G401 (cell line): ENCODE results near the gene ENAH. TPM values are rescaled to one million over a fixed set of nuclear protein-coding genes. Genes with fewer than 3 reads are reported as not detected.
A peak's percentile ranks its signal among the peaks of the same experiment; 100 is the strongest.
"Not testable (repeated sequence)": the region's sequence is repeated elsewhere in the genome, so short reads cannot be mapped to it uniquely, and the experiment has no call there.

Experiments used
- DNase-seq: peaks from one replicate; pipeline ENCODE4 v3.0.0-alpha.2; 2015; ENCODE audit warnings: low spot score
- in situ Hi-C: cut with HindIII; loops from 2 replicates; pipeline ENCODE4 v1.10.0; 2016; ENCODE audit warnings: low sequenced_read_pairs, mixed read lengths
- total RNA-seq: library from RNA; depleted of rRNA; stranded (reverse); fragments of >200 nt; shearing (Covaris generic); gene quantifications from 2 replicates; pipeline ENCODE4 v1.2.3, GENCODE V29; 2014

ENAH gene
- total RNA-seq, 1 experiment from 2014 or later: 90.0 TPM

DNA sequence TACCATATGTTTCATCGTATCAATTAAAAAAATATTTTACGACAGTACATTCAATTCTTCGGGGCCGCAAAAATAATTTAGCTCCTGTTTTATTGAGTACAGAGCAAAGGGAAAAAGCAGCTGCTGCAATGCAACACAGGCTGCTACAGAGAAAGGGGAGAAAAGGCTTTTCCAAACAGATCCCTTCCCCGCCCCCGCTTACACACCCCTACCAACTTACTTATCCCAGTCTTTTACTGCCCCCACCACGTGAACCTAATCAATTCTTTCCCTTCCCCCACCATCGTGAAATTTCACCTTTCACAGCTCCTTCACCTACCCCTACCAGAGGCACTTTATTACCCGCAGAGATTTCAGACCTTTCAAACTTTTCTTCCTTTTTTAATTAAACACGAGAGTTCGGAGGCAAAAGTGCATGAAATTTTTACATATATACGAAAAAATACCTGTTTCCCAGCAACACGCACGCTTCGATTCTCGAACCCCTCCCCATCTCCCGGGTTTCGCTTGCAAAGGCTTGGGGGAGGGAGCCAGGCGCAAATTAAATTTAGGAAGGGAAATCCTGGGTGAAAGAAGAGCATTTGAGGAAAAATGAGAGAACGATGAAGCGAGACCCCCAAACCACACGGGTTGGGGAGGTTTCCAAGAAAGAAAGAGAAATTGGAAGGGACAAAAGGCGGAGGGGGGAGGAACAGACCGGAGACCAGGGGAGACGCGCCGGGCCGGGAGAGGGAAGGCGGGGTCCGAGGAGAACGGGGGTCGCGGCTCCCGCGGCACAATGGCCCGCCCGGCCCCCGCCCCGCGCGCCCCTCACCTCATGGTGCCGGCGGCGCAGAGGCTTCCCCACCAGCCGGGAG lies 823 bp downstream of the ENAH start:
- in situ Hi-C loops: no loop called here
- peak; percentile 55 for DNase-seq

DNA sequence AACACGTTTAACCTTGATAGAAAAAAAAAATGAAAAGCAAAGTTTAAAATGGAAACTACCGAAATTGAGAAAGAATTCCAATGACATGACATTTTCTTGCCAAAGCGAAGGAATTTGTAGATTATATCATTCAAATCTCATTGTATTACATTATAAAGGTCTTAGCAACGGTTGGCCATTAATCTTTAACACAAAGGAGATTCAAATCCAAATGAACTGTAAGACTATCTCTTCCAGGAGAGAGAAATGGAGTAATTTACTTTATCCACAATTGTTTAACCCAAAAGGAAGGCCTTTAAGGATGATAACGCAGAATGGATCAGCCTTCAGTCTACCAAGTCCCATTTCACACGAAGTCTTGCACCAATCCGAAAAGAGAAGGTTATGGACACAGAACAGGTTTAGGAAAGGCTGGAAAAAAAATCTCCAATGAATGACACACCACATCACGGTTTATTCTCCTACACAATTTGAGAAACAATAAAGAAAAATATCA lies 1.5 kb downstream of the ENAH start:
- in situ Hi-C loops: no loop called here
- DNase-seq: peak; percentile 51

DNA sequence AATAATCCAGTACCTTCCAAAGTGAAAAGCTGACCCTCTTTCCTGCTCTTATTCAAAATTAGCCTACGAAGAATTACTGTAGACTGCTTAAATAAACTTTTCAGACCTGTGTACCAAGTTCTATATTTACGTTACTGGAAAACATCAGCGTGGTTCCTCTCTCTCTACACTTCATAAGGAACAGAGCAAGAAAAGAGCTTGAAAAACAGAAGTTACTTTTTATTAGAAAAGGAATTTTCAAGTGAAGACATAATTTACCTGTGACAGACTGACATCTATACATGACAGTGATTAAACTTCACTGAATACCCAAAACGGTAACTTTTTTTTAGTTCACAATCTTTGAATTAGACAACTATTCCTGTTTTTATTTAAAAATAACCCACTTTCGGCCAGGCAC lies 2.7 kb downstream of the ENAH start:
- DNase-seq: no peak
- in situ Hi-C loops: no loop called here

DNA sequence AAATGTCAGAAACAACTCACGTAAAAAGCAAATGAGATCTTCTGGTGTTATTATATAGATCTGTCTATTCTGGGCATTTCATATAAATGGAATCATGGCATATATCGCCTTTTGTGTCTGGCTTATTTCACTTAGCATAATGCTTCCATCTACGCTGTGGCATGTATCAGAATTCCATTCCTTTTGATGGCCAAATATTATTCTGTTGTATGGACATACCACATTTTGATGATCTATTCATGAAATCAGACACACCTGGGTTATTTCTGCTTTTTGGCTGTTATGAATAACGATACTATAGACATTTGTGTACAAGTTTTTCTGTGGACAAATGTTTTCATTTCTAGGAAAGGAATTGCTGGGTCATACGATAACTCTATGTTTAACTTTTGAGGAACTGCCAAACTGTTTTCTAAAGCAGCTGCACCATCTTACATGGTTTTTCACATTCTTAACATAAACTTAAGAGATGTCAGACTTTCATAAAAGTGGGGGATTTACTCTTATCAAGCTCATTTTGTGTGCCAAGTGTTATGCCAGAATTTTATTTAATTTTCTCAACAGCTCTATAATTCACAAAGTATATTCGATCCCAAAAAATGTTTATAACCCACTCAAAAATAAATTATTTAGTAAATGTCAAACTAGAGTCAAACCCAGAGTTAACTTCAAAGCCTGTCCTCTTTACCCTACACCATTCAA lies 7.6 kb downstream of the ENAH start:
- in situ Hi-C loops: no loop called here
- DNase-seq: no peak

DNA sequence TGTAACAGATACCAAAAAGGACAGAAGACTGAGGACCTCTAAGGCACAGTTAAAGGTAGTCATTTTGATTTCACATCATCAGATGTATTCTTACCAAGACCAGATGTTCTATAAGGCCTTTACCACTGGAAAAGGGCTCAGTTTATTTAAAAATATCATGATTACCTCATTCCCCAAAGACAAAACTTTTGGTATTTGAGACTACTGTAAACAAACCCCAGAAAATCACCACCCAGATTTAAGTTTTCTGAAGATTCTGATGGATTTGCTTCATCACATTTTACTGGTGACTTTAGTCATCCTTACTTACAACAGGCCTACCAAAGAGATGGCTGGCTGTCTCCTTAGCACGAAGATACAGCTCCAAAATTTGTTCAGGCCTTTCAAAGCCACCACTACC lies 8.3 kb downstream of the ENAH start:
- DNase-seq: no peak
- in situ Hi-C loops: no loop called here

DNA sequence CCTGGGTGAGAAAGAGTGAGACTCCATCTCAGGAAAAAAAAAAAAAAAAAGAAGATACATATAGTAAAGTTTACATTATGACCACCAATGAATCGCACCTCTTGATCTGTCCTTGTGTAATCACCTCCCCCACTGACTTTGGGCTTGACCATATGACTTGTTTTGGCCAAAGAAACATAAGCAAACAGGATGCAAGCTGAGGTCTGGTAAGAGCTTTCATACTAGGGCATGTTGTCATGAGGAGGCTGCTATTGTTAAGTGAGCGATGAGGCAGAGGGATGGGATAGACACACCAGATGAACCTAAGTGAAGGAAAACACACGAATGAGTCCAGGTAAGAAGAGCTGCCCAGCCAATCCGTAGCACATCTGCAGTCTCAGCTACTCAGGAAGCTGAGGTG lies 10.7 kb downstream of the ENAH start:
- in situ Hi-C loops: no loop called here
- no peak for DNase-seq

DNA sequence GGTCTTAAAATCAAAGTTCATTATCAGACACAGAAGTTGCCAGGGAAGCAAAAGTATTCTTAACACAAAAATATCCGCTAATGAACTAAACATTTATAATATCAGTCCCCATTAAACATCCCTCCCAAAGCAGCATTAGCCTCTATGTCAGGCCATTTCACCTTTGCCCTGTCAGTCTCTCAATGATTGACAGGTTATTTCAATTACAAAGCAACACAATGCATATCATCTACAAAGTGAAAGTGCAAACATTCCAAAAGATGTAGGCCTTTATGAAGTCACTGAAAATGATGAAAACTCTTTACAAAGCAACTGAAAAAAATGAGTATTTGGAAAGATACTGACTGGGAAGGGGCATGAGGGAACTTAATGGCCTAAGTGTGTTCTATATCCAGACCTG lies 14.1 kb downstream of the ENAH start:
- in situ Hi-C loops: no loop called here
- DNase-seq: no peak

DNA sequence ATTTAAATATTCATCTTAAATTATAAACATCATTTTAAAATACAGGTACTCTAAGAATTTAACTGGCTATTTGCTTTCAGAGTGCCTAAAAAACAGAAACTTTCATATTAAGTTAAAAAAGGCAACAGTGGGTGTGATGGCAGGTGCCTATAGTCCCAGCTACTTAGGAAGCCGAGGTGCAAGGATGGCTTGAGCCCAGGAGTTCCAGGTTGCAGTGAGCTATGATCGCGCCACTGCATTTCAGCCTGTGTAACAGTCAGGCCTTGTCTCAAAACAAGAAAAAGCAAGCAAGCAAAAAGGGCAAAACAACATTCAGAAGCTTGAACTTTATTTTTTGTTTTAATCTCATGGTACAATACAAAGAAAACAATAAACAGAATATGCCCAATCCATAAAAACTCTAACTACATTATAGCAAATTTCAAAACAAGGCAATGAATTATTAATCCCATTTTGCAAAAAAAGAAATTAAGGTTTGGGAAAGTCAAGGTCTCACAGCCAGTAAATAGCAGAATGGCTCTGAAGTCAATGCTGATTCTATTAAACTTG lies 15.2 kb downstream of the ENAH start:
- in situ Hi-C loops: no loop called here
- no peak for DNase-seq

DNA sequence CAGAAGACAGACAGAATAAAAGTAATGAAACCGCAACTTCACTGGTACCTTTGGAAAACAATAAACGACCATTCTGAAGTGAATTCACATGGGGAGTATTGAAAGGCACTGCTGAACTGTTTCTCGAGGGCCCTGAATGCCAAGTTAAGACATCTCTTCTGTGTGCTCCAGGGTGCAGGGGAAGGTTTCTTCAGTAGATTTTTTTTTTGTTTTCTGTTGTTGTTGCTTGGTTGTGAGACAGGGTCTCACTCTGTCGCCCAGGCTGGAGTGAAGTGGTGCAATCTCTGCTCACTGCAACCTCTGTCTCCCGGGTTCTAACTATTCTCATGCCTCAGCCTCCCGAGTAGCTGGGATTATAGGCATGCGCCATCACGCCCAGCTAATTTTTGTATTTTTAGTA lies 15.9 kb downstream of the ENAH start:
- in situ Hi-C loops: not testable (repeated sequence)

DNA sequence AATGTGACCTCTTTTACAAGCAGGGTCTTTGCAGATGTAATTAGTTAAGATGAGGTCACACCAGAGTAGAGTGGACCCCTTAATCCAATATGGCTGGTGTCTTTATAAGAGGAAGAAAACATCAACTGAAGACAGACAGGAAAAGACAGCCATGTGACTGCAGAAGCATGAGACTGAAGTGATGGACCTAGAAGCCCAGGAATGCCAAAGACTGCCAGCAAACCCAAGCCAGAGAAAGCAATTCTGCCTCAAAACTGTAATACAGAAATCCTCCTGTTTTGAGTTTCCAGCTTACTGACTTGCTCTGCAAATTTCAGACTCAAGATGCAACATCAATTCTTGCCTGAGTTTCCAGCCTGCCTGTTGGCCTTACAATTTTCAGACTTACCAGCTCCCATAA lies 17.3 kb downstream of the ENAH start:
- DNase-seq: no peak
- in situ Hi-C loops: no loop called here

More for the DNA sequence above, 15.9 kb downstream of the ENAH start:
- not testable (repeated sequence) for DNase-seq

DNA sequence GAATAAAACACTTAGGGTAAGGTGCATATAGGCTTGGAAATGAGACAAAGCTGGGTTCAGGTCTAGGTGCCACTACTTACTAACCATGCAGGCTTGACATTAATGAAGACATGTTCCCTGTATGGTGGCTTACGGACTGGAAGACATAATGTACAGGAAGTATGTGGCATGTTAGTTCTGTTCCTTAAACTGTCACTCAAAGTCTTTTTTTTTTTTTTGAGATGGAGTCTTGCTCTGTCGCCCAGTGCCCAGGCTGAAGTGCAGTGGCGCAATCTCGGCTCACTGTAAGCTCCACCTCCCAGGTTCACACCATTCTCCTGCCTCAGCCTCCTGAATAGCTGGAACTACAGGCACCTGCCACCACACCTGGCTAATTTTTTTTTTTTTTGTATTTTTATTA lies 20.1 kb downstream of the ENAH start:
- DNase-seq, in situ Hi-C loops: not testable (repeated sequence)

DNA sequence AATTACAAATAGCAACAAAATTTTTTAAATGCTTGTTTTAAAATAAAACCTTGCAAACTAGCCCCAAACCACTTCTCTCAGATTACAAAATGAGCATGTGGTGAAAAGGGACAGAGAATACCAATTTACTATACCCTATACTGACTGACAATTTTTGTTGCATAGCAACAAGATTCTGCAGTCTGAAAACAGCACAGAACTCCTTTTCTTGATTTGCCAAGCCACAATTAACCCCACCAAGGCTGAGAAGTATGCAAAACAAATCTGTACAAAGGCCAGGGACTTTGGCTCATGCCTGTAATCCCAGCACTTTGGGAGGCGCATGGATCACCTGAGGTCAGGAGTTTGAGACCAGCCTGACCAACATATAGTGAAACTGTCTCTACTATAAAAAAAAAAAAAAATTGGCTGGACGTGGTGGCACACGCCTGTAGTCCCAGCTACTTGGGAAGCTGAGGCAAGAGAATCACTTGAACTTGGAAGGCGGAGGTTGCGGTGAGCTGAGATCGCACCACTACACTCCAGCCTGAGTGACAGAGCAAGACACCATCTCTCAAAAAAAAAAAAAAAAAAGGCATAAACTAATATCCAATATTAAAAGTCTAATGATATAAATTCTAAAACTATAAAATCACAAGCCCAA lies 21.8 kb downstream of the ENAH start:
- DNase-seq: no peak
- in situ Hi-C loops: no loop called here

DNA sequence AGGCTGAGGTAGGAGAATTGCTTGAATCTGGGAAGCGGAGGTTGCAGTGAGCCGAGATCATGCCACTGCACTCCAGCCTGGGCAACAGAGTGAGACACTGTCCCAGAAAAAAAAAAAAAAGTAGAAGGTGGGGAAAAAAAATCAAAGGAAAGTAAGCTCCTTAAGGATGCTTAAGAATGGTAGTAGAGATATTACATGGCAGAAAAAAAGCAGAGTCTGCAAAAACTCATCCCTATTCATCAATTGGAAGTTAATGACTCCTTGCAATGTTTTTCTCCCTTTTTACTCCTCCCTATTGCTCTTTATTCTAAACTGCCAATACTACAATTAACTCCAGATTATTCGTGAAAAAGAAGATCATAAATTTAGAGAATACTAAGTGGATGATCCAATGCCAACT lies 23.4 kb downstream of the ENAH start:
- in situ Hi-C loops: no loop called here
- no peak for DNase-seq

DNA sequence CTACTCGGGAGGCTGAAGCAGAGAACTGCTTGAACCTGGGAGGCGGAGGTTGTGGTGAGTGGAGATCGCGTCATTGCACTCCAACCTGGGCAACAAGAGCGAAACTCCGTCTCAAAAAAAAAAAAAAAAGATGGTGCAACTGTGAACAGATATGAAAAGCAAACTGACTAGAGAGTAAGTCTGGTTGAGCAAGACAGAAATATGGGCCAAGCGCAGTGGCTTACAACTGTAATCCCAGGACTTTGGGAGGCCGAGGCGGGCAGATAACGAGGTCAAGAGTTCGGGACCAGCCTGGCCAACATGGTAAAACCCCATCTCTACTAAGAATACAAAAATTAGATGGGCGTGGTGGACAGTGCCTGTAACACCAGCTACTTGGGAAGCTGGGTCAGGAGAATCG lies 24.1 kb downstream of the ENAH start:
- DNase-seq, in situ Hi-C loops: not testable (repeated sequence)

DNA sequence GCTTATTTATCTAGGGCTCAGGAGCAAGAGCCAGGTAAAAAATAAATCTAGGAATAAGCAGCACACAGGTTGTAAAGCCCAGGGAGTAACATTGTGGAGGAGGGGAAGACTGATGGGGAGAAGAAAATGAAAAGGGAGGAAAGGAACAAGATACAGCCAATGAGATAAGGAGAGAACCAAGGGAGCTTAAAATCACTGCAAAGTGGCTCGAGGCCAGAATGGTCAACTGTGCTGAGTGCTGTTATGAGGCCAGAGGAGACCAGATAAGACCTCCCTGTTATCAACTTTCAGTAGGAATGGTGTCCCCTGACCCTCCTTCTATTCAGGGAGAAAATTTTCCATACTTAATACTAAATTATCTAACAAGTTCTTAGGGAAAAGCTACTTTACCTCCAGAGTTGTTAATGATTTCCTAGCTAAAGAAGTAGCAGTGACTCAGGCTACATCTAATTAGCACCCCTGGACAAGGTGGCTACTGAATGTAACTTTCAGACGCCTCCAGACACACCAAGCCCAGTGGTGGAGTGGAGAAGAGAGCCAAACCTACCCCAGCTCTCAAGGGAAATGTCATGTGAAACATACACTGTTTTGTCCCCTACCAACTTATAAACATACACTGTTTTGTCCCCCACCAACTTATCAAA lies 25.5 kb downstream of the ENAH start:
- DNase-seq: no peak
- in situ Hi-C loops: no loop called here

DNA sequence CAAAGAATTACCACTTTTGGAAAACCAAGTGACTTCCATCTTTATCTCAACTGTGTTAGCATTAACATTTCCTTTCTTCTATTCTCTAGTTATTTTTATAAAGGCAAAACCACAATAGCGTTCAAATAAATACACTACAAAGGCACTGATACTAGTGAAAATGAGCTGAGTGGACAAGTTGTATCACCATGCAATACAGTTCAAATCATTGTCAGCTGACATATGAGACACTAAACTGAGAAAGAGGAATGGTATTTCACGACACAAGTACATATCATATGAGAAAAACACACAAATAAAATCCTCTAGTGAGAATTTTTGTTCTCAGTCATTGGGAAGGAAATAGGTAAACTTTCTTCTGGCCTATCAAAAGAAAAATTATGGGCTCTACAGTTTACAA lies 26.2 kb downstream of the ENAH start:
- in situ Hi-C loops: no loop called here
- no peak for DNase-seq

DNA sequence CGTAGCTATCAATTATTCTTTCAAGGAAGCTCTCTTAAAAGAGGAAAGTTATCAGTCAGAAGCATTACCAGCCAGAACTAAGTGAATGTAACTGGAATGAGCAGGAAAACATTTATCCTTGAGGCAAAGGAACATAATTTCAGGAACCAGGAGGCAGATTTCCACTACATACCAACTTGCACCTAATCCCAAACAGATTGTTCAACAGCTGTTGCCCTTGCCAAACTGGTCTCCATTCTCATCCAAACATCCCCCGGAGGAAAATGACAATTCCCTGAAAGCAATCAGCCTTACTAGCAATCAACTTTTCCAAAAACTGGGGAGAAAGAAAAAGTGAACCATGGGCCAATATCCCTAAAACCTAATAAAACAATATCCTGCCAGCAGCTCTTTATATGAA lies 35.0 kb downstream of the ENAH start:
- DNase-seq: peak; percentile 21
- in situ Hi-C loops: no loop called here

DNA sequence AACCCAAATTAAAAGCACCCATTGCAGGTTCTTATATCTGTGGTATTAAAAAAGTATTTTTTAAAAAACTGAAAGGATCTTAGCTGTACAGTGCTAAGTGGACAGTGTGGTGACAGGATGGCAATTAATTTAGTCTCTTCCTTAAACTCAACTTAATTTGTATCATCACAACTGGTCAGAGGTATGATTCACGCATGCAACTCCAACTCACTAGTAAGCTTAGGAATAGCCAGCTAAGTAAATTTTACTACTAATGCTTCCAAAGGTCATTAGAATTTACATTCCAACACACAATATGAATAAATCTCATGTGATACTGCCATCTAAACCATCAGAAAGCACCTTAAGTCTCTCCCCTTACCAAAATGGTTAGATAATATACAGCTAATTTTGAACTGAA lies 35.4 kb downstream of the ENAH start:
- in situ Hi-C loops: no loop called here
- no peak for DNase-seq

DNA sequence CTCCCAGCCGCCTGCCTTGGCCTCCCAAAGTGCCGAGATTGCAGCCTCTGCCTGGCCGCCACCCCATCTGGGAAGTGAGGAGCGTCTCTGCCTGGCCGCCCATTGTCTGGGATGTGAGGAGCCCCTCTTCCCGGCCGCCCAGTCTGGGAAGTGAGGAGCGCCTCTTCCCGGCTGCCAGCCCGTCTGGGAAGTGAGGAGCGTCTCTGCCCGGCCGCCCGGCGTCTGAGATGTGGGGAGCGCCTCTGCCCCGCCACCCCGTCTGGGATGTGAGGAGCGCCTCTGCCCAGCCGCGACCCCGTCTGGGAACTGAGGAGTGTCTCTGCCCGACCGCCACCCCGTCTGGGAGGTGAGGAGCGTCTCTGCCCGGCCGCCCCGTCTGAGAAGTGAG lies 37.5 kb downstream of the ENAH start:
- DNase-seq, in situ Hi-C loops: not testable (repeated sequence)
